ENCODE results near the gene SH2D3C. TPM values are rescaled to one million over a fixed set of nuclear protein-coding genes. Genes with fewer than 3 reads are reported as not detected.

The SH2D3C gene
- total RNA-seq, 2 donors from 2014 or later, result 5.3 to 13.1 TPM

GRCh38 chr9:127814619-127815511, 36.4 kb upstream of the SH2D3C start:
- TF ChIP-seq, protein P1, sequence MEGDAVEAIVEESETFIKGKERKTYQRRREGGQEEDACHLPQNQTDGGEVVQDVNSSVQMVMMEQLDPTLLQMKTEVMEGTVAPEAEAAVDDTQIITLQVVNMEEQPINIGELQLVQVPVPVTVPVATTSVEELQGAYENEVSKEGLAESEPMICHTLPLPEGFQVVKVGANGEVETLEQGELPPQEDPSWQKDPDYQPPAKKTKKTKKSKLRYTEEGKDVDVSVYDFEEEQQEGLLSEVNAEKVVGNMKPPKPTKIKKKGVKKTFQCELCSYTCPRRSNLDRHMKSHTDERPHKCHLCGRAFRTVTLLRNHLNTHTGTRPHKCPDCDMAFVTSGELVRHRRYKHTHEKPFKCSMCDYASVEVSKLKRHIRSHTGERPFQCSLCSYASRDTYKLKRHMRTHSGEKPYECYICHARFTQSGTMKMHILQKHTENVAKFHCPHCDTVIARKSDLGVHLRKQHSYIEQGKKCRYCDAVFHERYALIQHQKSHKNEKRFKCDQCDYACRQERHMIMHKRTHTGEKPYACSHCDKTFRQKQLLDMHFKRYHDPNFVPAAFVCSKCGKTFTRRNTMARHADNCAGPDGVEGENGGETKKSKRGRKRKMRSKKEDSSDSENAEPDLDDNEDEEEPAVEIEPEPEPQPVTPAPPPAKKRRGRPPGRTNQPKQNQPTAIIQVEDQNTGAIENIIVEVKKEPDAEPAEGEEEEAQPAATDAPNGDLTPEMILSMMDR (IDR thresholded peaks at IDR 0.05), result no peak
- H3K27ac ChIP-seq, result no peak overlapping the region
- no peaks in the 10 kb centered on the region for H3K9me3 ChIP-seq
- H3K27me3 ChIP-seq (replicated peaks; ENCODE audit: insufficient read depth), result no peaks in the 10 kb centered on the region
- peaks cover 70% of the 10 kb centered on the region for H3K36me3 ChIP-seq
- H3K4me3 ChIP-seq, result no peak overlapping the region
- H3K4me1 ChIP-seq (ENCODE audit: control insufficient read depth in 1 of 2, low read depth in 2 of 2), result peaks cover 0 to 3% of the 10 kb centered on the region in 2 donors
- ATAC-seq (ENCODE audit: insufficient number of reproducible peaks, low FRiP score, low read depth) (no peak), DNase-seq (ENCODE audit: low spot score) (no peak)

- H3K4me3 ChIP-seq, result no peak overlapping the region
- H3K27ac ChIP-seq, result peak overlapping the region in 1 of 2 donors; percentile 22
- H3K36me3 ChIP-seq, result peaks cover 61% of the 10 kb centered on the region
- H3K9me3 ChIP-seq, result no peaks in the 10 kb centered on the region
- no peak for DNase-seq (ENCODE audit: low spot score)
- ATAC-seq (ENCODE audit: insufficient number of reproducible peaks, low FRiP score, low read depth), result no peak
- peaks cover 0 to 7% of the 10 kb centered on the region in 2 donors for H3K4me1 ChIP-seq (ENCODE audit: control insufficient read depth in 1 of 2, low read depth in 2 of 2)
- TF ChIP-seq, protein P1 (IDR thresholded peaks at IDR 0.05), result no peak
- H3K27me3 ChIP-seq (replicated peaks; ENCODE audit: insufficient read depth), result no peaks in the 10 kb centered on the region
Measured at GRCh38 chr9:127813686-127814226, 35.3 kb upstream of the SH2D3C start.

DNA sequence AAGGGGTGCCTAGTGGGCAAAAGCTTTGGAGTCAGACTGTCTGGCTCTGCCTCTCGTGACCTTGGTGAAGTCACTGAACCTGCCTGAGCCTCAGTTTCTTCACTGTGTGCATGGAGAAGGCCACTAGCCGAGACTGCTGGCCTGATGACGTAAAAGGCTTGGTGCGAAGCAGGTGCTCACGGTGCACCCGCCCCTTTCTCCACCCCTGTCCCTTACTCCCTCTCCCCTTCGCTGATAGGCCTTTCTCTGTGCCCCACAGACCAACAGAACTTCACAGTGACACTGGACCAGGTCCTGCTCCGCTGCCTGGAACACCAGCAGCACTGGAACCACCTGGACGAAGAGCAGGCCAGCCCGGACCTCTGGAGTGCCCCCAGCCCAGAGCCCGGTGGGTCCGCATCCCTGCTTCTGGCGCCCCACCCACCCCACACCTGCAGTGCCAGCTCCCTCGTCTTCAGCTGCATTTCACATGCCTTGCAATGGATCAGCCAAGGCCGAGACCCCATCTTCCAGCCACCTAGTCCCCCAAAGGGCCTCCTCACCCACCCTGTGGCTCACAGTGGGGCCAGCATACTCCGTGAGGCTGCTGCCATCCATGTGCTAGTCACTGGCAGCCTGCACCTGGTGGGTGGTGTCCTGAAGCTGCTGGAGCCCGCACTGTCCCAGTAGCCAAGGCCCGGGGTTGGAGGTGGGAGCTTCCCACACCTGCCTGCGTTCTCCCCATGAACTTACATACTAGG, 34.6 kb upstream of the SH2D3C start:
- Histone ChIP-seq H3K27ac (peak overlapping the region in 1 of 2 donors; percentile 22), H3K4me1 (ENCODE audit: control insufficient read depth in 1 of 2, low read depth in 2 of 2) (peaks cover 0 to 7% of the 10 kb centered on the region in 2 donors), H3K36me3 (peaks cover 58% of the 10 kb centered on the region), H3K9me3 (no peaks in the 10 kb centered on the region), H3K27me3 (replicated peaks; ENCODE audit: insufficient read depth) (no peaks in the 10 kb centered on the region), H3K4me3 (no peak overlapping the region)
- TF ChIP-seq, protein P1 (IDR thresholded peaks at IDR 0.05), result no peak
- ATAC-seq (ENCODE audit: insufficient number of reproducible peaks, low FRiP score, low read depth) (no peak), DNase-seq (ENCODE audit: low spot score) (no peak)

DNA sequence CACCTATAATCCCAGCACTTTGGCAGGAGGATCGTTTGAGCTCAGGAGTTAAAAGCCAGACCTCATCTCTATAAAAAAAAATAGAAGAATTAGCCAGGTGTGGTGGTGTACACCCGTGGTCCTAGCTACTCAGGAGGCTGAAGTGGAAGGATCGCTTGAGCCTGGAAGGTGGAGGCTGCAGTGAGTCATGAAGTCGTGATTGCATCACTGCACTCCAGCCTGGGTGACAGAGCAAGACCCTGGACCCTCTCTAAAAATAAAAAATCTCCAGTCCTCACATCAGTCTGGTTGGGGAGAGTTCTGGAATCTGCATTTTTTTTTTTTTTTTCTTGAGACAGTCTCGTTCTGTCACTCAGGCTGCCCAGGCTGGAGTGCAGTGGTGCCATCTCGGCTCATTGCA, 33.5 kb upstream of the SH2D3C start:
- H3K4me1 ChIP-seq (ENCODE audit: control insufficient read depth in 1 of 2, low read depth in 2 of 2), result peaks cover 0 to 7% of the 10 kb centered on the region in 2 donors
- DNase-seq (ENCODE audit: low spot score), result no peak
- H3K27ac ChIP-seq, result no peak overlapping the region
- H3K4me3 ChIP-seq, result no peak overlapping the region
- H3K27me3 ChIP-seq (replicated peaks; ENCODE audit: insufficient read depth), result no peaks in the 10 kb centered on the region
- no peak for ATAC-seq (ENCODE audit: insufficient number of reproducible peaks, low FRiP score, low read depth)
- H3K9me3 ChIP-seq, result no peaks in the 10 kb centered on the region
- TF ChIP-seq, protein P1 (IDR thresholded peaks at IDR 0.05), result no peak
- peaks cover 64% of the 10 kb centered on the region for H3K36me3 ChIP-seq

Measured in thoracic aorta (tissue), 2 donors.